Breast epithelium (tissue), 4 donors: ENCODE results near the gene MCM3AP. TPM values are rescaled to one million over a fixed set of nuclear protein-coding genes. Genes with fewer than 3 reads are reported as not detected.
A peak's percentile ranks its signal among the peaks of the same experiment; 100 is the strongest.

ENCODE experiments used
- DNase-seq, 2 donors: peaks; one replicate each; pipeline ENCODE4 v3.0.0-alpha.2; 2019; ENCODE audit warnings: low spot score in 2 of 2
- H3K27ac ChIP-seq, 2 donors: fragments of 200-600 bp; sonication (generic) in 1 of 2; one replicate each; pipeline ENCODE4 v1.5.1; 2016 to 2019; ENCODE audit warnings: mild to moderate bottlenecking in 1 of 2
- H3K27me3 ChIP-seq, 2 donors: fragments of 200-600 bp; sonication (generic) in 1 of 2; one replicate each; pipeline versions ENCODE4 v1.5.1 to v1.6.0; 2017 to 2019; ENCODE audit warnings: control low read depth in 1 of 2, mild to moderate bottlenecking in 1 of 2
- H3K36me3 ChIP-seq: fragments of 200-600 bp; one replicate; pipeline ENCODE4 v1.5.1; 2019
- H3K4me1 ChIP-seq, 2 donors: fragments of 200-600 bp; sonication (generic); one replicate each; pipeline ENCODE4 v1.5.1; 2016 to 2019; ENCODE audit warnings: control low read depth in 1 of 2
- H3K4me3 ChIP-seq, 3 donors: fragments of 200-600 bp; sonication (generic); 1 replicate in 2 of 3; 2 replicates in 1 of 3; pipeline ENCODE4 v1.5.1; 2016 to 2019; ENCODE audit warnings: mild to moderate bottlenecking in 3 of 3, moderate library complexity in 2 of 3
- H3K9me3 ChIP-seq, 2 donors: fragments of 200-600 bp; sonication (generic) in 1 of 2; one replicate each; pipeline ENCODE4 v1.5.1; 2016 to 2019; ENCODE audit warnings: control low read depth in 1 of 2
- POLR2A ChIP-seq: fragments of 450-650 bp; IDR thresholded peaks from one replicate; pipeline ENCODE4 v1.6.1; 2016; ENCODE audit warnings: antibody characterized with exemption, mild to moderate bottlenecking, moderate library complexity
- POLR2AphosphoS5 ChIP-seq, 3 donors: sonication (generic); formaldehyde crosslinking; IDR thresholded peaks; one replicate each; pipeline ENCODE4 v1.6.1; 2017; ENCODE audit warnings: antibody characterized with exemption in 3 of 3
- intact Hi-C: fragments of 100-400 bp; cut with DNase I; formaldehyde crosslinking; loops from one replicate; pipeline ENCODE4 v1.15.1; 2023; ENCODE audit warnings: low total_unique reads
- total RNA-seq, 3 donors: library from RNA; depleted of rRNA; stranded (reverse); fragments of >200 nt; gene quantifications; one replicate each; pipeline ENCODE4 v1.1.0, GENCODE V29; 2016
- TF ChIP-seq, protein P1 (sequence below), 3 donors: fragments of 450-650 bp; IDR thresholded peaks; one replicate each; pipeline ENCODE4 v1.5.1; 2016 to 2017; ENCODE audit warnings: antibody characterized with exemption in 3 of 3, mild to moderate bottlenecking in 3 of 3, moderate library complexity in 3 of 3

Gene MCM3AP
- 10 to 100 TPM; 91.5 to 100.0 (median 99.2) TPM for total RNA-seq

DNA sequence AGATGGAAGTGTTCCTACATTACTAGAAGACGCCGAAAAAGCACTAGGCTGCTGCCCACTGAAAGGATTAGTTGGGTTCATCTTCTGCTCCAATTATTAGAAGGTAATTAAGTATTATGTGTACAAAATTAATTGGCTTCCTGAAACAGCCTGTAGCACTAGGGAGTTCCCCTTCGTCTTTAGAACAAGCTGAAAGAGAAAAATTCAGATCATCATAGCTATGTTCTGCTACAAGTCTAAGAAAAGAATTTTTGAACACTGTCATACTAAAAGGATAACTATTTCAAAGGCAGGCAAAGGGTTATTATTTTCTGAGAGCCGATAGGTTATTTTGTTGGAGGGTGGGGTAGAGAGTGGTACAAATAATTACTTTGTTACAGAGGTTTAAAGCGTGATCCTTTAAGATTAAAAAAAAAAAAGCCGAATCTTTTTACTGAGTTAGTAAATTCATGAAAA lies at the start of gene MCM3AP:
MCM3AP (minus strand) TSS at position 406 of the 456 bp plus-strand sequence; CDS start at position 81, 325 bp downstream.
- Histone ChIP-seq H3K27me3 (no peaks in the 10 kb centered on the region), H3K4me3 (peak within 1 kb of the TSS; percentile 78 to 96 (median 95)), H3K4me1 (peaks cover 0 to 29% of the 10 kb centered on the region in 2 donors), H3K9me3 (no peaks in the 10 kb centered on the region), H3K36me3 (no peaks in the 10 kb centered on the region), H3K27ac (peak within 1 kb of the TSS; percentile 93 to 98)
- DNase-seq, result no peak
- no peak for TF ChIP-seq POLR2A
- TF ChIP-seq POLR2AphosphoS5 (IDR thresholded peaks at IDR 0.05), result no peak
- TF ChIP-seq, protein P1, sequence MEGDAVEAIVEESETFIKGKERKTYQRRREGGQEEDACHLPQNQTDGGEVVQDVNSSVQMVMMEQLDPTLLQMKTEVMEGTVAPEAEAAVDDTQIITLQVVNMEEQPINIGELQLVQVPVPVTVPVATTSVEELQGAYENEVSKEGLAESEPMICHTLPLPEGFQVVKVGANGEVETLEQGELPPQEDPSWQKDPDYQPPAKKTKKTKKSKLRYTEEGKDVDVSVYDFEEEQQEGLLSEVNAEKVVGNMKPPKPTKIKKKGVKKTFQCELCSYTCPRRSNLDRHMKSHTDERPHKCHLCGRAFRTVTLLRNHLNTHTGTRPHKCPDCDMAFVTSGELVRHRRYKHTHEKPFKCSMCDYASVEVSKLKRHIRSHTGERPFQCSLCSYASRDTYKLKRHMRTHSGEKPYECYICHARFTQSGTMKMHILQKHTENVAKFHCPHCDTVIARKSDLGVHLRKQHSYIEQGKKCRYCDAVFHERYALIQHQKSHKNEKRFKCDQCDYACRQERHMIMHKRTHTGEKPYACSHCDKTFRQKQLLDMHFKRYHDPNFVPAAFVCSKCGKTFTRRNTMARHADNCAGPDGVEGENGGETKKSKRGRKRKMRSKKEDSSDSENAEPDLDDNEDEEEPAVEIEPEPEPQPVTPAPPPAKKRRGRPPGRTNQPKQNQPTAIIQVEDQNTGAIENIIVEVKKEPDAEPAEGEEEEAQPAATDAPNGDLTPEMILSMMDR (IDR thresholded peaks at IDR 0.05), result no peak
- intact Hi-C loops, result no loop called here

DNA sequence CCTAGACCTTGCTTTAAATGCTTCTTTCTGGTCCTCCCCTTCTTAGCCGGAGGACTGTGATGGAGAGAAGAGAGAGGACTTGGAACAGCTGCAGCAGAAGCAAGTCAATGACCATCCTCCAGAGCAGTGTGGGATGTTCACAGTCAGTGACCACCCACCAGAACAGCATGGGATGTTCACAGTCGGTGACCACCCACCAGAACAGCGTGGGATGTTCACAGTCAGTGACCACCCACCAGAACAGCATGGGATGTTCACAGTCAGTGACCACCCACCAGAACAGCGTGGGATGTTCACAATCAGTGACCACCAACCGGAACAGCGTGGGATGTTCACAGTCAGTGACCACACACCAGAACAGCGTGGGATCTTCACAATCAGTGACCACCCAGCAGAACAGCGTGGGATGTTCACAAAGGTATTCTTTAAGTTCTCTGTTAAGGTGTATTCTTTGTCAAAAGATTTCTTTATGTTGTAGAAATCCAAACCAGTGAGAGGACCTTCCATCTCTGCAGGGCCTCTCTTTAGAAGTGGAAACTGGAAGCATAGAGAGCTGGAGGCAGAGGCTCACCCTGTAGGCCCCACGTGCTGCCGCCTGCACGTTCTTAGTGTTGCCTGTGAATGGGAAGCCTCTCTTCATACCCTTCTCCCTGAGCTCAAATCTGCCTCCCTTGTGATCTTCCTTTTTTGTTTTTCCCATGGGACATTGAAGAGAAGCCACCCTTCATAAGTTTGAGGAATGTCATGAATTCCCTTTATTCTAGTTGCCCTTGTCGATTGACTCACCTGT lies 49.1 kb upstream of the MCM3AP start:
- no peak overlapping the region for H3K4me3 ChIP-seq
- no peaks in the 10 kb centered on the region for H3K27me3 ChIP-seq
- intact Hi-C loops, result loop anchor here (5.0 kb wide), 1 partner anchor 1297 kb away; no protein-coding TSS in a partner anchor
- no peaks in the 10 kb centered on the region for H3K9me3 ChIP-seq
- no peaks in the 10 kb centered on the region for H3K4me1 ChIP-seq
- TF ChIP-seq POLR2AphosphoS5 (IDR thresholded peaks at IDR 0.05) (no peak), POLR2A (no peak)
- TF ChIP-seq, protein P1 (IDR thresholded peaks at IDR 0.05), result no peak
- H3K36me3 ChIP-seq, result no peaks in the 10 kb centered on the region
- no peak overlapping the region for H3K27ac ChIP-seq
- DNase-seq, result no peak

DNA sequence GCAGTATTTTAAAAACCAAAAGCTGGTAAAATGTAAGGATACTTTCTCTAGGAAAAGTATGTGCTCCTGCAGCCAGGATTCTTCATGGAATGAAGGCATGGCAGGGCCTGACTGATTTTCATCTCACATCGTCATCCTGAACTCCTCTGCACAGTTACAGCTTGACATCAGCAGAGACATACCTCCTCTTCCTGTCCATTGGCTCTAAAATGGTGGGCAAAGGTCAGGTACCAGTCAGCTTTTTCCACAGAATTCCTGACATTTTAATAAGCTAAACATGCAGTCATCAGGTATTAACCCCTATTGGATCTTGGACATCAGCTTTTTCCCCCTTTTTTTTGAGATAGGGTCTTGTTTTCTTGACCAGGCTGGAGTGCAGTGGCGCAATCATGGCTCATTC lies 44.4 kb upstream of the MCM3AP start:
- Histone ChIP-seq H3K27me3 (no peaks in the 10 kb centered on the region), H3K4me3 (no peak overlapping the region), H3K36me3 (no peaks in the 10 kb centered on the region), H3K4me1 (no peaks in the 10 kb centered on the region), H3K27ac (no peak overlapping the region), H3K9me3 (no peaks in the 10 kb centered on the region)
- no peak for DNase-seq
- TF ChIP-seq POLR2A, result no peak
- TF ChIP-seq POLR2AphosphoS5 (IDR thresholded peaks at IDR 0.05), result no peak
- TF ChIP-seq, protein P1 (IDR thresholded peaks at IDR 0.05), result no peak
- intact Hi-C loops, result loop anchor here (5.0 kb wide), 1 partner anchor 1292 kb away; no protein-coding TSS in a partner anchor

DNA sequence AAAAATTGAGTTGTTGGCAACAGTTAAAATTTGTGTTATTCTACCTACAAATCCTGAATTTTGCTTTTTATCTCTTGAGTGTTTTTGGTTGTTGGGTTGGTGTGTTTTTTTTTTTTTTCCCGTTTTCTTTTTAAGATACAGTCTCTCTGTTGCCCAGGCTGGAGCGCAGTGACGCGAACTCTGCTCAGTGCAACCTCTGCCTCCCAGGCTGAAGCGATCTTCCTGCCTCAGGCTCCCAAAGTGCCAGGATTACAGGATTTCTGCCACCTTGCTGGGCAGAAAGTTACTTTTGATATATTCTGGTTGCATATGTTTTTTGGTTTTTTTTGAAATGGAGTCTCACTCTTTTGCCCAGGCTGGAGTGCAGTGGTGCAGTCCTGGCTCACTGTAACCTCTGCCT lies 42.7 kb upstream of the MCM3AP start:
- no peaks in the 10 kb centered on the region for H3K36me3 ChIP-seq

More for the DNA sequence above, 42.7 kb upstream of the MCM3AP start:
- Histone ChIP-seq H3K4me3 (no peak overlapping the region), H3K27me3 (no peaks in the 10 kb centered on the region), H3K9me3 (no peaks in the 10 kb centered on the region), H3K4me1 (no peaks in the 10 kb centered on the region), H3K27ac (no peak overlapping the region)
- intact Hi-C loops, result no loop called here
- TF ChIP-seq POLR2AphosphoS5 (IDR thresholded peaks at IDR 0.05), result no peak
- no peak for TF ChIP-seq POLR2A
- TF ChIP-seq, protein P1 (IDR thresholded peaks at IDR 0.05), result no peak
- no peak for DNase-seq
